Tibial nerve (tissue), 4 donors: ENCODE measurements around the gene RNFT2. TPM values are rescaled to one million over a fixed set of nuclear protein-coding genes. Genes with fewer than 3 reads are reported as not detected.

Experiments
- DNase-seq, 2 donors: peaks; one replicate each; pipeline ENCODE4 v3.0.0-alpha.2; 2019; ENCODE audit warnings: low spot score in 2 of 2
- H3K27ac ChIP-seq, 4 donors: fragments of 200-600 bp; sonication (generic) in 3 of 4; one replicate each; pipeline ENCODE4 v1.5.1; 2017 to 2019; ENCODE audit warnings: mild to moderate bottlenecking in 1 of 4
- H3K27me3 ChIP-seq, 2 donors: fragments of 200-600 bp; sonication (generic) in 1 of 2; one replicate each; pipeline versions ENCODE4 v1.5.1 to v1.6.0; 2017 to 2019
- H3K36me3 ChIP-seq, 3 donors: fragments of 200-600 bp; sonication (generic); one replicate each; pipeline ENCODE4 v1.5.1; 2018 to 2019
- H3K4me1 ChIP-seq, 4 donors: fragments of 200-600 bp; sonication (generic) in 3 of 4; one replicate each; pipeline ENCODE4 v1.5.1; 2017 to 2019
- H3K4me3 ChIP-seq, 4 donors: fragments of 200-600 bp; sonication (generic) in 3 of 4; one replicate each; pipeline ENCODE4 v1.5.1; 2017 to 2019; ENCODE audit warnings: mild to moderate bottlenecking in 1 of 4, moderate library complexity in 1 of 4
- H3K9me3 ChIP-seq, 4 donors: fragments of 200-600 bp; sonication (generic) in 3 of 4; one replicate each; pipeline ENCODE4 v1.5.1; 2017 to 2019
- CTCF ChIP-seq, 5 experiments: fragments of 200-600 bp in 3 of 5; fragments of 450-650 bp in 2 of 5; sonication (generic) in 3 of 5; IDR thresholded peaks; one replicate each; pipeline ENCODE4 v1.5.1; 2016 to 2019; ENCODE audit warnings: antibody characterized with exemption in 5 of 5, mild to moderate bottlenecking in 3 of 5, moderate library complexity in 2 of 5
- EP300 ChIP-seq, 2 donors: sonication (generic); formaldehyde crosslinking; IDR thresholded peaks; one replicate each; pipeline ENCODE4 v1.6.1; 2017; ENCODE audit warnings: antibody characterized with exemption in 2 of 2, mild to moderate bottlenecking in 1 of 2
- POLR2A ChIP-seq, 2 donors: fragments of 450-650 bp; IDR thresholded peaks; one replicate each; pipeline ENCODE4 v1.6.1; 2017; ENCODE audit warnings: antibody characterized with exemption in 2 of 2, mild to moderate bottlenecking in 2 of 2, moderate library complexity in 2 of 2
- WGBS, 2 donors: methylation state at CpG; one replicate each; pipeline ENCODE4 v1.1.5; 2018; 5-methylcytosine and 5-hydroxymethylcytosine counted together
- total RNA-seq, 4 donors: library from RNA; depleted of rRNA; stranded (reverse); fragments of >200 nt; gene quantifications; one replicate each; pipeline ENCODE4 v1.1.0, GENCODE V29; 2016

RNFT2 gene
- total RNA-seq, 4 donors from 2014 or later: 0.59 to 5.9 (median 2.5) TPM

GRCh38 chr12:116710370-116711150 is 27.6 kb upstream of the RNFT2 start:
- Histone ChIP-seq H3K27ac (no peak overlapping the region), H3K4me3 (no peak overlapping the region), H3K9me3 (no peaks in the 10 kb centered on the region), H3K36me3 (peaks cover 0 to 5% (median 0%) of the 10 kb centered on the region in 3 donors), H3K4me1 (peaks cover 0 to 40% (median 11%) of the 10 kb centered on the region in 4 donors), H3K27me3 (peaks cover 0 to 4% of the 10 kb centered on the region in 2 donors)
- 42 to 61% methylated on average over 8 of the region's 8 CpGs for WGBS, 2 donors
- no peak for DNase-seq
- TF ChIP-seq EP300 (IDR thresholded peaks at IDR 0.05) (no peak), POLR2A (IDR thresholded peaks at IDR 0.05) (no peak), CTCF (IDR thresholded peaks at IDR 0.05) (no peak)

GRCh38 chr12:116712458-116713303 is 25.4 kb upstream of the RNFT2 start:
- peaks cover 0 to 47% (median 11%) of the 10 kb centered on the region in 4 donors for H3K4me1 ChIP-seq
- H3K4me3 ChIP-seq: no peak overlapping the region
- peaks cover 0 to 25% (median 0%) of the 10 kb centered on the region in 3 donors for H3K36me3 ChIP-seq
- H3K27me3 ChIP-seq: peaks cover 0 to 4% of the 10 kb centered on the region in 2 donors
- peak overlapping the region in 2 of 4 donors; percentile 67 to 74 for H3K27ac ChIP-seq
- TF ChIP-seq EP300 (IDR thresholded peaks at IDR 0.05) (no peak), POLR2A (IDR thresholded peaks at IDR 0.05) (no peak), CTCF (IDR thresholded peaks at IDR 0.05) (no peak)
- H3K9me3 ChIP-seq: no peaks in the 10 kb centered on the region
- WGBS, 2 donors: 69 to 76% methylated on average over 17 of the region's 17 CpGs
- DNase-seq: no peak

GRCh38 chr12:116713527-116713926 is 24.6 kb upstream of the RNFT2 start:
- no peaks in the 10 kb centered on the region for H3K9me3 ChIP-seq
- no peak overlapping the region for H3K4me3 ChIP-seq
- peak overlapping the region in 1 of 4 donors; percentile 67 for H3K27ac ChIP-seq
- peaks cover 0 to 53% (median 10%) of the 10 kb centered on the region in 4 donors for H3K4me1 ChIP-seq
- peaks cover 0 to 4% of the 10 kb centered on the region in 2 donors for H3K27me3 ChIP-seq
- H3K36me3 ChIP-seq: peaks cover 0 to 27% (median 0%) of the 10 kb centered on the region in 3 donors
- 92 to 93% methylated on average over 2 of the region's 2 CpGs for WGBS, 2 donors
- DNase-seq: no peak
- no peak for TF ChIP-seq CTCF (IDR thresholded peaks at IDR 0.05)
- TF ChIP-seq POLR2A (IDR thresholded peaks at IDR 0.05): no peak
- no peak for TF ChIP-seq EP300 (IDR thresholded peaks at IDR 0.05)

GRCh38 chr12:116714175-116714574 is 23.9 kb upstream of the RNFT2 start:
- TF ChIP-seq EP300 (IDR thresholded peaks at IDR 0.05) (no peak), CTCF (IDR thresholded peaks at IDR 0.05) (no peak), POLR2A (IDR thresholded peaks at IDR 0.05) (no peak)
- H3K4me1 ChIP-seq: peaks cover 0 to 52% (median 5%) of the 10 kb centered on the region in 4 donors
- no peak overlapping the region for H3K4me3 ChIP-seq
- peaks cover 0 to 4% of the 10 kb centered on the region in 2 donors for H3K27me3 ChIP-seq
- no peak for DNase-seq
- H3K9me3 ChIP-seq: no peaks in the 10 kb centered on the region
- peak overlapping the region in 1 of 4 donors; percentile 67 for H3K27ac ChIP-seq
- H3K36me3 ChIP-seq: peaks cover 0 to 27% (median 0%) of the 10 kb centered on the region in 3 donors
- WGBS, 2 donors: 86 to 95% methylated on average over 9 of the region's 9 CpGs
